ENCODE measurements around the gene AAGAB. TPM values are rescaled to one million over a fixed set of nuclear protein-coding genes. Genes with fewer than 3 reads are reported as not detected.

The AAGAB gene
- total RNA-seq, 1 donor from 2014 or later, result 27.8 TPM

DNA sequence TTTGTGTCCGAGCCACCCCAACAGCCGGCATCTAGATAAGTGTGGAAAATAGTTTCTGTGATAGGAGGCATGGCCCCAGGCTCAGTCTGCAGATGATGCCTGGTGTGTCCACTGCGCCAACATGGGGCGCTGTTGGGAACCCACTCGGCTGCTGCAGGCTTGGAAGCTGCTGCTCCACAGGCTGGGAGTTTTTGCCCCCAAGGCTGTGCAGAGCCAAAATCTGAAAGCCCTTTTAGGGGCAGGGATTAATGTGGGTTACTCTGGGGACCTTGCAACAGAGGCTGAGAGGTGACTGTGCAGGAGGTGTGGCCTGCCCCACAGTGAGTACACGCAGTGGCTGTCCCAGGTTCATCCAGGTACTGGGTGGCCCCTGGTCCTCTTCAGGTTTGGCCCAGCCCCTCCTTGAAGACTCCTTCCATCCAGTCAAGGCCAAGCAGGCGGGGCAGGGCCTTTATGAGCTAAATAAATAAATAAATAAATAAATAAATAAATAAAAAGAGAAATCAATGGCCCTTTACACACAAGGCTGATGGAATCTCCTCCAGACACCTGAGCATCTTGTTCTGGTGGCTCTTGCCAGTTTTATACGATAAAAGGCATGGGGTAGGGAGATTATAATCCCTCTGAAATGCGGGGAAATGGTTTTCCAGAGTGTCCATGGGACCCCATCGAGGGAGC, 73.8 kb downstream of the AAGAB start:
- intact Hi-C loops (cut with DNase I), result no loop called here
- Histone ChIP-seq H3K4me1 (peaks cover 15 to 30% of the 10 kb centered on the region in 2 donors), H3K9me3 (no peaks in the 10 kb centered on the region), H3K4me3 (no peak overlapping the region), H3K27ac (no peak overlapping the region), H3K36me3 (peaks cover 9 to 26% of the 10 kb centered on the region in 2 donors), H3K27me3 (no peaks in the 10 kb centered on the region)
- TF ChIP-seq, protein P1, sequence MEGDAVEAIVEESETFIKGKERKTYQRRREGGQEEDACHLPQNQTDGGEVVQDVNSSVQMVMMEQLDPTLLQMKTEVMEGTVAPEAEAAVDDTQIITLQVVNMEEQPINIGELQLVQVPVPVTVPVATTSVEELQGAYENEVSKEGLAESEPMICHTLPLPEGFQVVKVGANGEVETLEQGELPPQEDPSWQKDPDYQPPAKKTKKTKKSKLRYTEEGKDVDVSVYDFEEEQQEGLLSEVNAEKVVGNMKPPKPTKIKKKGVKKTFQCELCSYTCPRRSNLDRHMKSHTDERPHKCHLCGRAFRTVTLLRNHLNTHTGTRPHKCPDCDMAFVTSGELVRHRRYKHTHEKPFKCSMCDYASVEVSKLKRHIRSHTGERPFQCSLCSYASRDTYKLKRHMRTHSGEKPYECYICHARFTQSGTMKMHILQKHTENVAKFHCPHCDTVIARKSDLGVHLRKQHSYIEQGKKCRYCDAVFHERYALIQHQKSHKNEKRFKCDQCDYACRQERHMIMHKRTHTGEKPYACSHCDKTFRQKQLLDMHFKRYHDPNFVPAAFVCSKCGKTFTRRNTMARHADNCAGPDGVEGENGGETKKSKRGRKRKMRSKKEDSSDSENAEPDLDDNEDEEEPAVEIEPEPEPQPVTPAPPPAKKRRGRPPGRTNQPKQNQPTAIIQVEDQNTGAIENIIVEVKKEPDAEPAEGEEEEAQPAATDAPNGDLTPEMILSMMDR (IDR thresholded peaks at IDR 0.05), result no peak
- DNase-seq (ENCODE audit: low spot score in 2 of 2), result peak in 1 of 2 donors; percentile 5

DNA sequence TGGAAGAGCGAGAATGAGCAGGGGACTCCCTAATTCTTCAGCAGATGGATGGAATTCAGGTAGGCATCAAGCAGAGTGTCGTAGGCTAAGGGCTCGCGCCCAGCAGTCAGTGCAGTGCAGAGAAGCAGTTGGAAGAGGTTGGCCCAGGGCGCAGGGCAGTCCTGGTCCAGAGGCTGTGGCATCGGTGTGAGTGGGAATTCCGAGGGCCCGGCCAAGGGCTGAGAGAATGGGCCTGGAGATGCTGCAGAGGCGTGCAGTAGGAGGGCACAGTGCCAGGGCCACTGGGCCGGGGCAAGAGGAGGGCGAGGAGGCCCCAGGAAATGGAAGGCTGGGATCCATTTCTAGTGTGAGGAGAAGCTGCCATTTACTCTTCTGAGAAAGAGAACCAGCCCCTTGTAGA, 74.4 kb downstream of the AAGAB start:
- no peak overlapping the region for H3K4me3 ChIP-seq
- no peaks in the 10 kb centered on the region for H3K9me3 ChIP-seq
- H3K27ac ChIP-seq, result peak overlapping the region in 1 of 2 donors; percentile 15
- TF ChIP-seq, protein P1 (IDR thresholded peaks at IDR 0.05), result no peak
- no peak for DNase-seq (ENCODE audit: low spot score in 2 of 2)
- H3K4me1 ChIP-seq, result peaks cover 15 to 34% of the 10 kb centered on the region in 2 donors
- no peaks in the 10 kb centered on the region for H3K27me3 ChIP-seq
- intact Hi-C loops (cut with DNase I), result no loop called here
- H3K36me3 ChIP-seq, result peaks cover 9 to 24% of the 10 kb centered on the region in 2 donors

DNA sequence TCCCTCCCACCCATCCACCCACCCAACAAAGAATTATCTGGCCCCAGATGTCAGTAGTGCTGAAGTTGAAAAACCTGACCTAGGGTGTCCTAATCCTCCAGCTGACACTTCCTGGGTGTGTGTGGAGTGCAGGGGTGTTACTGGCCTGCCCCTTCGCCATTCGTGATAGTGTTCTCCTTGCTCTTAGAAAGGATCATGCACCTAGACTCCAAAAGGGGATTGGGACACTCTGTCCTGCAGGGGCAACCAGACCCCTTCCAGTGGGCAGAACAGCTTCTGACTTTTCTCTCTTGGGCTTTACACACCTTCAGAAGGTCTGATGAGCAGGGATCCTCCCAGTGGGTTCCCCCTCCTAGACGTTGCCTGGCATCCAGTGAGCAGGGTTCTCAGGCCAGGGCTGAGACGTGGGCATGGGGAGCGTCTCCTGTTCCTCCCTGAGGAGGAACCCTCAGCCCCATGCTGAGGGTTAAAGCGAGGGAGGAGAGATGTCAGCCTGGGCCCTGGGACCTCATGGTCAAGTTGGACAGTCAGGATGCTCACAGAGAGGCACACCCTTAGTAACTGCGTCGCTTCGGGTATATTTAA, 75.0 kb downstream of the AAGAB start:
- H3K4me1 ChIP-seq, result peaks cover 15 to 35% of the 10 kb centered on the region in 2 donors
- no peaks in the 10 kb centered on the region for H3K27me3 ChIP-seq
- peak overlapping the region; percentile 15 to 22 for H3K27ac ChIP-seq
- no peak for DNase-seq (ENCODE audit: low spot score in 2 of 2)
- TF ChIP-seq, protein P1 (IDR thresholded peaks at IDR 0.05), result no peak
- intact Hi-C loops (cut with DNase I), result no loop called here
- peaks cover 6 to 19% of the 10 kb centered on the region in 2 donors for H3K36me3 ChIP-seq
- H3K9me3 ChIP-seq, result no peaks in the 10 kb centered on the region
- no peak overlapping the region for H3K4me3 ChIP-seq

DNA sequence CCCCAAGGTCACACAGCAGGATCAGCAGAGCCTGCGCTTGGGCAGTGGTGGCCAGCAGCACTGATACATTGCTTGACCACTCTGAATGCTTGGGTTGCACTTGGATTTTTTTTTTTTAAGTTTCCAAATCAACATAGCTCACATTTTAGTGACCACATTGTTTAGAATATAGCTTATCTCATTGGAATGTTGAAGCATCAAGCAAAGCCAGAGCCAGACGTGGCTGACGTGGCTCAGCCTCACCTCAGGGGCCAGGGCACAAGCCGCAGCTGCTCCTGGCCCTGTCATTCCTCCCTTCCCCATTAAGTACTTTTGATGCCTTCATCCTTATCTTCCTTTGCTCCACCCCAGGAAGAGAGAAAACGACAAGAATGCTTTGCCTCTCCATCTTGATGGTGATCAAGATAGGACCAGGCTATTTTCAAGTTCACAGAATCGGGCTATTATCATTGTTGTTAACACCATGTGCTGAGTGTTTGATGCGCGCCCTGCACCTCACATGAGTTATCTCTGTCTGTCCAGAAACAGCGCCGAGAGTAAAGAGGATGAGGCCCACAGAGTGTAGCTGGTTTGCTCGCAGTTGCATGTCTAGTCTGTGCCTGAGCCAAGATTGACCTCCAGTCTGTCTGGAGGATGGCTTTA, 75.8 kb downstream of the AAGAB start:
- Histone ChIP-seq H3K36me3 (peaks cover 5 to 13% of the 10 kb centered on the region in 2 donors), H3K27me3 (no peaks in the 10 kb centered on the region), H3K4me3 (no peak overlapping the region), H3K27ac (peak overlapping the region; percentile 48 to 51), H3K9me3 (no peaks in the 10 kb centered on the region), H3K4me1 (peaks cover 15 to 35% of the 10 kb centered on the region in 2 donors)
- intact Hi-C loops (cut with DNase I), result no loop called here
- TF ChIP-seq, protein P1 (IDR thresholded peaks at IDR 0.05), result no peak
- no peak for DNase-seq (ENCODE audit: low spot score in 2 of 2)

DNA sequence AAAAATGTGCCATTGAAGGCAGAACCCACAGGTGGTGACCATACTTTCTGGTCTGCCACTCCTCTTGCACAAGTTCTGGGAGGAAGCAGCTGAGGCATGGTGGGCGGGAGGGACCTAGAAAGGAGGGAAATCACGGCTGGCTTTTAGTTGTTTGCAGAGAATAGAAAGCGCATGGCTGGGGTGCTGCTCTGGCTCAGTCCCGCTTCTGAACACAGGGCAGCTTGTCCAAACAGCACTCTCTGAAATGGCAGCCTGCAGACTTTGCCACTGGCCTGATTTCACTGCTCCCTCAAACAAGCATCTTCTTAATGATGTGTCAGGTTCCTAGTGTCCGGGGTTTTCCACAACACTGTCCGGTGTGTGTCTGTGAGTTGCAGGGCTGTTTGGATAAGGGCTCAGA, 76.7 kb downstream of the AAGAB start:
- peak overlapping the region; percentile 48 to 51 for H3K27ac ChIP-seq
- no peak overlapping the region for H3K4me3 ChIP-seq
- TF ChIP-seq, protein P1 (IDR thresholded peaks at IDR 0.05), result no peak
- H3K27me3 ChIP-seq, result no peaks in the 10 kb centered on the region
- intact Hi-C loops (cut with DNase I), result no loop called here
- no peak for DNase-seq (ENCODE audit: low spot score in 2 of 2)
- peaks cover 15 to 35% of the 10 kb centered on the region in 2 donors for H3K4me1 ChIP-seq
- peaks cover 8 to 13% of the 10 kb centered on the region in 2 donors for H3K36me3 ChIP-seq
- no peaks in the 10 kb centered on the region for H3K9me3 ChIP-seq

Data from ascending aorta (tissue), 2 donors.